ENCODE measurements around the gene GK.
"Not testable (repeated sequence)": the region's sequence is repeated elsewhere in the genome, so short reads cannot be mapped to it uniquely, and the experiment has no call there.

GK gene

DNA sequence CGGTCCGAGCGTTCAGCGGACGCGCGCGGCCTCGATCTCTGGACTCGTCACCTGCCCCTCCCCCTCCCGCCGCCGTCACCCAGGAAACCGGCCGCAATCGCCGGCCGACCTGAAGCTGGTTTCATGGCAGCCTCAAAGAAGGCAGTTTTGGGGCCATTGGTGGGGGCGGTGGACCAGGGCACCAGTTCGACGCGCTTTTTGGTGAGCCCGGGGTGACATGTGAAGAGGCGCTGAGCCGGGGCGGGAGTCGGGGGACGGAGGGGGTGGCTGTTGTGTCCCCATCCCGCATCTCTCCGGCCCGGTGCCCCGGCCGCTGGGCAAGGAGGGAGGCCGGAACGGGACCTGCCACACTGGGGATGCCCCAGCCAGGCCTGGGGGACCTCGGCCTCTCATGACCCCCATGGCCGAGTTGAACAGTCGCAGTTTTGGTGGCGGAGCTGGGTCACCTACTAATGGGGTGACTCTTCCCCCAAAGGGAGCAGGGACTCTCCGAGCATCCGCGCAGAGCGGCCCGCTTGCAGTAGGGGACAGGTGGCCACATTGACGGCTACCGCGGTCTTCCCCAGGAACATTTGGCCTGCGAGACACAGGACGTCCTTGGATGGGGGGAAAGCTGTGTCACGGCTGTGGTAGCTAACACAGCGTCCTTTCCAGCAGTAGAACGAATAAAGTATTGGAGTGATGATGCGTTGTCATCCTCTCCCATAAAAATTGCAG is at the start of gene GK:
Gene GK (plus strand): TSS at position 9 of the 717 bp plus-strand sequence. CDS start 115 bp downstream, at position 124.
- DNase-seq (ENCODE audit: low read depth): no peak

DNA sequence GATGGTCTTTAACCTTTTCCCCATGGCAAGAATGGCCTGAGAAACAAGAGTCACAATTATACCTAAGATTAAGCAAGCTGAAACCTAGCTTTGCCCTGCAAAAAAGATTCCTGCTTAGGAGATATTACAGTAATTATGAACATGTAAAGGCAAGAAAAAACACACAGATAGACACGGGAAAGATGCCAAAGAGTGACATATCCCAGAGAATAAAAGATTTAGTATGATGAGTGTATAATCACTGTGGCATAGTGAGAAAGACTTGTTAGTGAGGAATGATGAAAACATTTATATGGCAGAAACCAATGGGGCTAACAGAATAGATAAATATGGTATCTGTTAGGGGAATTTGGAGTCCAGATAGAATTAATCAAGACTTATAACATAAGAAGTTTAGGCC is 46.1 kb upstream of the GK start:
- DNase-seq (ENCODE audit: low read depth): no peak

DNA sequence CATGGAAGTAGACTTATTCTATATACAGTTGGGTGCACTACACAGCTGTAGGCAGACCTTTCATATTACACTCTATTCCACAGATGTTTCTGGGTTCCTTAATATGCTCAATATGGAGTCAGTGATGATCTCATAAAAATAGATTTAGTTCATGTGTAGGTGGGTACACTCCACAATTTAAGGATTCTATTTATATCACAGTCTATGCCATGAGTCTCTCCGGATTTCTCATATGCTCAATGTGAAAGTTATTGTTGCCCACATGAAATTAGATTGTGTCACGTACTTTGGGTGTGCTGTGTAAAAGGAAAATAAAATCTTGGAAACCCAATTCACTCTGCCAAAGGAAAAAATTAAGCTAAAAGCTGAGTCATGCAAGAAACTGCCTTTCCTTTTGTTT is 43.2 kb upstream of the GK start:
- no peak for DNase-seq (ENCODE audit: low read depth)

DNA sequence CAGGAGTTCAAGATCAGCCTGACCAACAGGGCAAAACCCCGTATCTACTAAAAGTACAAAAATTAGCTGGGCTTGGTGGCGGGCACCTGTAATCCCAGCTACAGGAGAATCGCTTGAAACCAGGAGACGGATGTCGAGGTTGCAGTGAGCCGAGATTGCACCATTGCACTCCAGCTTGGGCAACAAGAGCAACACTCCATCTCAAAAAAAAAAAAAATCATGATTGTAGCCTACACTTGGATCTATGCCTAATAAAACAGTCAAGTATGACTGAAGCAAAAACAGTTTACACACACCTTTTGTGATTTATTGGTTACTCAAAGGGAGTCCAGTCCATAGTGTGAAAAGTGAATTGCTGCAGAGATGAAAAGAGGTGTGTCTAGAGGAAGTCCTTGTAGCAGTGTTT is 41.0 kb upstream of the GK start:
- DNase-seq (ENCODE audit: low read depth): no peak

DNA sequence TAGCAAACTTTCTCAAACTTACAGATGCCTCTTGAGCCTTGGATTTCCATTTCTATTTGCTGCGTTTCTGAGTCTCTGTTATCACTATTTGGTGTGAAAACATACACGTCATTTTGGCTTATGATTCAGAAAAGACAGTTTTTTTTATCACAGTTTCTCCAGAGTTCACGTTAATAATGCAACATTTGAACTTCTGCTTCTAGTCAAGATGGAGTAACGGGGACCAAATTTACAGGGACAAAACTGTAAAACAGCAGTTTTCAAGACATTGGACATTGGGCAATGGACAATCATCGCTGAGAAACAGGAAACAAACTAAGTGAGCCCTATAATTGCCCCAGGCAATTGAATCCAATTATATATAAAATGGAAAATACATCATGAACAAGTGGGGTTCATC is 39.5 kb upstream of the GK start:
- DNase-seq (ENCODE audit: low read depth): no peak

DNA sequence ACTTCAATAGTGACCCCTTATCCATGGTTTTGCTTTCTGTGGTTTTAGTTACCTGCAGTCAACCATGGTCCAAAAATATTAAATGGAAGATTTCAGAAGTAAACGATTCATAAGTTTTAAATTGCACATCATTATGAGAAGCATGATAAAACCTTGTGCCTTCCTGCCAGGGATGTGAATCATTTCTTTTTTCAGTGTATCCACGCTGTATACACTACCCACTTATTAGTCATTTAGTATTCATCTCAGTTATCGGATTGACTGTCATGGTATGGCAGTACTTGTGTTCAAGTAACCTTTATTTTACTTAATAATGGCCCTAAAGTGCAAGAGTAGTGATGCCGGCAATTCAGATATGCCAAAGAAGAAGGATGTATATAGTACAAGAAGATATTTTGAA is 38.0 kb upstream of the GK start:
- no peak for DNase-seq (ENCODE audit: low read depth)

DNA sequence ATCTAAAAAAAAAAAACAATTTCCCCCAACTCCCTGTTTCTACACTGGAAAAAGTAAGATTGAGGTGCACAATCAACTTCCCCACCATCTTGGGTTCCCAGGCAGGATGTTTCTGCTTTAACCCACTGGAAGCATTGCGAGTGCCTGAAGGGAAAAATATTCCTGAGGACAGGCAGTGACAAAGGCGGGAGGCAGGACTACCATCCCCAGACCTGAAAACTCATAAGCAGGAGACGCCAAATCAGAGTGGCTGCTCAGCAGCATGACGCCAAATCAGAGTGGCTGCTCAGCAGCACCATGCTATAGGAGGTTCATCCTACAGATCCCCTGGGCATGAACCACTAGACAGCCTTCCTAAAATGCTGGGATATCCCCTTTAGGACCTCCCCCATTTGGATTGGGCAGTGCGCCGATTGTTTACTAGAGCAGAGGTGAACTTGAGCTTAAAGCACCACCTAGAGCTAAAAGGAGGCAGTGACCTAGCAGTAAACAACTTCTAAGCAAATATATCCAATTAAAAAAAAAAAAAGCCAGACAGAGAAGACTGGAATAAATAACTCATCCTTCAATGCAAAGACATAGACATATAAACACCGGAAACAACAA is 35.0 kb upstream of the GK start:
- no peak for DNase-seq (ENCODE audit: low read depth)

DNA sequence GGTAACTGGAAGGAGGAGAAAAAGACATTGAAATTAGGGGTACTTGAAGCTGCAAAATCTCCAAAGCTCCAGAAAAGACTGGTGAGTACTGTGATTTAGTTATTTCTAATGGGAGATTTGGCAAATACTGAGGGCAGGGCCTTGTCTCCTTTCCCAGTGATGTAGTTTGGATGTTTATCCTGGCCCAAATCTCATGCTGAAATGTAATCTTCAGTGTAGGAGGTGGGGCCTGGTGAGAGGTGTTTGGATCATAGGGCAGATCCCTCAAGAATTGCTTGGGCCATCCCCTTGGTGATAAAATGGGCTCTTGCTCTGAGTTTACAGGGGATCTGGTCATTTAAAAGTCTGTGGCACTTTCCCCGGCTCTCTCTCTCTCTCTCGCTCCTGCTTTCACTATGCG is 33.1 kb upstream of the GK start:
- no peak for DNase-seq (ENCODE audit: low read depth)

DNA sequence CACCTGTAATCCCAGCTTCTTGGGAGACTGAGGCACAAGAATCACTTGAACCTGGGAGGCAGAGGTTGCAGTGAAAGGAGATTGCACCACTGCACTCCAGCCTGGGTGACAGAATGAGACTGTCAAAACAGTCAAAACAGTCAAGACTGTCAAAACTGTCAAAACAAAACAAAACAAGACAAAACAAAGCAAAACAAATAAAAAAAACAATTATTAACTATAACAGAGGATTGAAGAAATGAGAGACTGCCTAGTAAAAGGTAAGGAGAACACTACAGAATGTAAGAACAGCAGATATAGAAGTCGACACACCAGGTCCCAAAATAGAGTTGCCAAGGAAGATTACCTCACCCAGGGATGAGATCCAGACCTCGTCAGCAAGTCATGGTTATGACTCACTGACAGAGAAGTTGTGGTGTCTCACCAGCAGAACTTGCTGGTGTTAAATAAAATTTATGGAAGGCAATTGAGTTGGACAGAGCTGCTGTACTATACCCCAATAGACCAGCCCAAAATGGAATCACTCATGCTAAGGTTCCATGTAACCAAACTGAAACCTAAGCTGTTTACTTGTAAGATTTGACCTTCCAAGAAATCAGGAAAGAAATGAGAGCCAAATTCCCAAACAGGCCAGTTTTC is 32.1 kb upstream of the GK start:
- no peak for DNase-seq (ENCODE audit: low read depth)

DNA sequence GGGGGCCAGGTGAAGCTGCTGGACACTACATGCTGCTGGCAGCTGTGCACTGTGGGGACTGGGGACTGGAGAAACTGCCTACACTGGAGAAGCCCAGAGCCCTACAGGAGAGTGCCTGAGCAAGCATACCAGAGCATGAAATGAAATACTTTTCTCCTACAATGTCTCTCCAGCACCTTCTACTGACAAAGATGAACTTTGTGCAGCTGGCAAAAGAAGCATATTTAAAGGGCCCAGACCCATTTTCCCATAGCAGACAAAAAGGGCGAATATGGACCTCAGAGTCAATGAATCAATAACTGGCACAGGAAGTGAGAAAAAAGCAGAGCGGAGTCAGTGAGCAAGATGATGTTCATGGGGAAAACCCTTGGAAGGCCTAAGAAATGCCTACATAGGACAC is 30.9 kb upstream of the GK start:
- no peak for DNase-seq (ENCODE audit: low read depth)

DNA sequence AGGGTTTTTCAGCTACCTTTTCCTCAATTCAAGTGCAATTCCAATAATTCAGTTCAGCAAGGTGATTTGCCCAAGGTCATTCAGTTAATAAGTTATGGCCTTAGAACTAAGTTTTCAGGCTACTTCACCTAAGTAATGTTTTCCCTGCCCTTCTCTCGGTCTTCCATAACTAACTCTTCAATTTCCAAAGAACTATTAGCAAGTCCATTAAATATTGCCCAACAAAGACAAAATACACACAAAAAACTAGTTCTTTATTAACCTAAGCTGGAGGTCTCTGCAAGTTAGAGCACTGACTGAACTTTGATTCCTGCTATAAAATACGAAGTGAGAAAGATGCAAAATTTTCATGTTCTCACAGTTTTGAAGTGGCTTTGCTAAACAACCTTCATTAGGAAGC is 26.8 kb upstream of the GK start:
- no peak for DNase-seq (ENCODE audit: low read depth)

DNA sequence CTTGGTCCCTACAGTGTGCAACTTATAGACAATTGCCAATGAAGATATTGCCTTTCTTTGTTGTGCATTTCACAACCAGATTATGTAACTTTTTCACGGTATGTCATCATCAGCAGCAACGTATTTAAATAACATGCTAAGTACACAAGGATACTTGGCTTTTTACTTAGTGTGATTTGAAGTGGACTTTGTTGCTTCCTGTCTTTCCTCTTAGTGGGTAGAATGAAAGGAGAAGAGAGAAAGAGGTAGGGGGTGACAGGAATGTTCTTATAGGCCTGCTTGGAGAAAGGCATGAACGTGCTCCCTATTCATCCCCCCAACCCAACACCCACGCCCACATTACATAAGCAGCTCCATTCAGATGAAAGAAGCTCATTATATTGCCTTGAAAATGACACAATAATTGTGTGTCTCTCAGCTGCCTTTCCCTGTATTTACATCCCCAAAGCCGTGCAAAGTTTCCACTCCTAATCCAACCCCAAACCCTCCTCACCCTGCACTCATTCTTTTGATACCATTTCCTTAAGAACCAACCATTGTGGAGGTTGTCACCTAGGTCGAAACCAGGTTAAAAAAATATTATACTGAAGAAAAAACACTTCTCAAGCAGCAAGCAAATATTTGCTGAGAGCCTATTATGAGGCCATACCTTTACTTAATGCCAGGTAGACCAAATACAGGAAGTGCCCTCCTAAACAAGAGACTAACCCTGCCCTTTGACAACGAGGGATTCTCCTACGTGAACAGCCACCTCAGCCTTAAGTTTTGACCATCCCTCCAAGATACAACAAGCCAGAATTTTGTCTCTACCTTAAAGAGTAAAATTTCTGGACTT is 25.2 kb upstream of the GK start:
- no peak for DNase-seq (ENCODE audit: low read depth)

DNA sequence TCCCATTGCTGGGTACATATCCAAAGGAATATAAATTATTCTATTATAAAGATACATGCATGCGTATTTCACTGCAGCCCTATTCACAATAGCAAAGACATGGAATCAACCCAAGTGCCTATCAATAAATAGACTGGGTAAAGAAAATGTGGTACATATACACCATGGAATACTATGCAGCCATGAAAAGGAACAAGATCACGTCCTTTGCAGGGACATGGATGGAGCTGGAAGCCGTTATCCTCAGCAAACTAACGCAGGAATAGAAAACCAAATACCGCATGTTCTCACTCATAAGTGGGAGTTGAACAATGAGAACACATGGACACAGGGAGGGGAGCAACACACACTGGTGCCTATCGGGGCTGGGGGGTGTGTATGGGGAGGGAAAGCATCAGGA is 19.2 kb upstream of the GK start:
- not testable (repeated sequence) for DNase-seq (ENCODE audit: low read depth)

DNA sequence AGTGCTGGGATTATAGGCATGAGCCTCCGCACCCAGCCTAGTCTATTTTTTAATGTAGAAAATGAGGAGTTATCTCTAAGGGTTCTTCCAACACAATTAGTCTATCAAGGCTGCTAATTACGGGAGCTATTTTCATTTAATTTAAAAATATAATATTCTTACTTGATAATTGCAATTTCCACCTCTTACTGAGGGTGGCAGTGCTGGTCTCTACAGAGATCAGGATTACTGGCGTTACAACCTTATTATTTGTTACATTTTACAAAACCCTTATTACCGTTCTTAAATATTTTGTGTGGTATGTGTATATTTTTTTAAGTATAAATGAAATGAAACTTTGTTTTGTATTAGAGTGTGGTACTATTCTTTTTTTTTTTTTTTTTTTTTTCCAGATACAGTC is 17.6 kb upstream of the GK start:
- no peak for DNase-seq (ENCODE audit: low read depth)

DNA sequence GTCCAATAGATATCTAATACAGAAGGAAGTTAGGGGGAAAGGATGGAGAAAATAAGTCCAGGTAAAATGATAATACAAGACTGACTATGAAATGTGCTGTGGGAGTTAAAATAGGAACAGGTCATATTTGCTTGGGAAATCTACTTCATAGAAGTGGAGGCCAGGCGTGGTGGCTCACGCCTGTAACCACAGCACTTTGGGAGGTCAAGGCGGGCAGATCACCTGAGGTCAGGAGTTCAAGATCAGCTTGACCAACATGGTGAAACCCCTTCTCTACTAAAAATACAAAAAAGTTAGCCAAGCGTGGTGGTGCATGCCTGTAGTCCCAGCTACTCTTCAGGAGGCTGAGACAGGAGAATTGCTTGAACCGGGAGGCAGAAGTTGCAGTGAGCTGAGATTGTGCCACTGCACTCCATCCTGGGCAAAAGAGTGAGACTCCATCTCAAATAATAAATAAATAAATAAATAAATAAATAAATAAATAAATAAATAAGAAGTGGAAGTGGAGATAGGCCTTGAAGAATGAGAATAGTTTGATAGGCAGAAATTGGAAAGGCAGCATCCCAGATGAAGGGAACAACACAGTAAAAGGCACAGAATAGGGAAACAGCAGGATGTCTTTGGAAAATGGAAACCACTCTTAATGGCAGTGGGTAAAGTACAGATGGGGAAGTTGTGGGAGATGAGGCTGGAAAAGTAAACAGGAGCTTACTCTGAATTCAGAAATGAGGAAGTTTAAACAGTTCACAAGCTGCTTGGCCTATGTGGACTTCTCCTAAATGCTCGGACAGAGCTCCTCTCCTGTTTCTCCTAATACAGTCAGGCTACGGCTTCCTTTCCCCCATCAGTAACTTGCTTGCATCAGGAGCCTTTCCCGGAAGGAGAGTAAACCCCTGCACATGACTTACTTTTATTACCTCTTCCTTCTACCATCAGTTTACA is 15.1 kb upstream of the GK start:
- no peak for DNase-seq (ENCODE audit: low read depth)

DNA sequence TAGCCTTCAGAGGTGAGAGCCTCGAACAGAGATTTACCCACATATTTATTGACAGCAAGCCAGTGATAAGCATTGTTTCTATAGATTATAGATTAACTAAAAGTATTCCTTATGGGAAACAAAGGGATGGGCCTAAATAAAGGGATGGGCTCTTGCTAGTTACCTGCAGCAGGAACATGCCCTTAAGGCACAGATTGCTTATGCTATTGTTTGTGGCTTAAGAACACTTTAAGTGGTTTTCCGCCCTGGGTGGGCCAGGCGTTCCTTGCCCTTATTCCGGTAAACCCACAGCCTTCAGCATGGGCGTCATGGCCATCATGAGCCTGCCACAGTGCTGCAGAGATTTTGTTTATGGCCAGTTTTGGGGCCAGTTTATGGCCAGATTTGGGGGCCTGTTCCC is 13.5 kb upstream of the GK start:
- DNase-seq (ENCODE audit: low read depth): not testable (repeated sequence)

DNA sequence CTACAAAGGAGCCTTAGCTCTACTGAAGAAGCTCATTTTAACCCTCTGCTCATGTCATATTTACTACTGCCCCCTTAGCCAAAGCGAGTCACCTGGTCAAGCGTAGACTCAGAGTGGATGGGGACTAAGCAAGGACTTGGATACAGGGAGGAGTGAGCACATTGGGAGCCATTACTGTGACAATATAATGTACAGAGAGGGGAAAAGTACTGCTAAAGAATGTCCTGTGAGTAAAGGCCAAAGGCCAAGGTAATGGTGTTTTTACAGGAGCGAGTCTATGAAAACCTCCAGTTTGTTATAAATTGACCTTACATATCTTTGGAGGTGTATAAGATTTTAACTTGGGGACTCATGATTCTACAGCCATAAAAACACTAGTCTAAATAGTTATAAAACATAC is 10.6 kb upstream of the GK start:
- no peak for DNase-seq (ENCODE audit: low read depth)

DNA sequence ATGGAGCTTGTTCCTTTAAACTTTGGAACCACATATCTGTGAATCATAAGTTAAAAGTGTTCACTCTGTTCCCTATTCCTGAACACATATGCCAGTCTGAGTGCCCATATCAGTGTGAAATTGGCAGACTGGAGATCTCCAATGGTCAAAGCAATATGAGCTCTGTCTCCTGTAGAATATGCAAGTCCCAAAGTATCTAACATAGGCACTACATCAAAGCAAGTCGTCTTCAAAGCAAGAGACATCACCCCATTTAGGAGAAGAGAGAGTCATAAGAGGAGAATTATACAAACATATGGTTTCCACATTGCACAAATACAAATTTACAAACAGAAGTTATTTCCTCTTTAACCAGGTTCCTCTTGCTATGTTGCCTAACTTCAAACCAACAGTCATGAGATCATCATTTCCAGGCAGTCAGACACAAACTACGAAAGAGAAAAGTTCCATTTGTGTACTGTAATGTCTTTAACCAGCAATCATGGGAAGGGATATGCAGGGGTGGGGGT is 9.9 kb upstream of the GK start:
- DNase-seq (ENCODE audit: low read depth): no peak

DNA sequence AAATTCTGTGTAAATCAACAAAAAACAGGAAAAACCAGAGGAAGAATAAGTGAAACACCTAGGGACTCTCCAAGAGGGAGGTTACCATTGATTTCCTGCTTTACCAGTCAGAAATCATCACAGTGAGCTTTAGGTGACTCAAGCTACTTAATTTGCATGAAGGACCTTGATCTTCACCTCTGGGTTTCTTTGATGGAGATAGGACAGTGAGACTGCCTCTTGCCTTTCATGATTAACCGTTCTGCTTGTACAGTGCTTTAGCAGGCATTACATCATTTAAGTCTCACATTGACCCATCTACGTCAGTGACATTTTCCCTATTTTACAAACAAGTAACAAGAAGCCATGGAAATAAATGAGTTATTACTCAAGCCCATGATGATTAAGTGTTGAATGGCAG is 3.4 kb upstream of the GK start:
- no peak for DNase-seq (ENCODE audit: low read depth)

DNA sequence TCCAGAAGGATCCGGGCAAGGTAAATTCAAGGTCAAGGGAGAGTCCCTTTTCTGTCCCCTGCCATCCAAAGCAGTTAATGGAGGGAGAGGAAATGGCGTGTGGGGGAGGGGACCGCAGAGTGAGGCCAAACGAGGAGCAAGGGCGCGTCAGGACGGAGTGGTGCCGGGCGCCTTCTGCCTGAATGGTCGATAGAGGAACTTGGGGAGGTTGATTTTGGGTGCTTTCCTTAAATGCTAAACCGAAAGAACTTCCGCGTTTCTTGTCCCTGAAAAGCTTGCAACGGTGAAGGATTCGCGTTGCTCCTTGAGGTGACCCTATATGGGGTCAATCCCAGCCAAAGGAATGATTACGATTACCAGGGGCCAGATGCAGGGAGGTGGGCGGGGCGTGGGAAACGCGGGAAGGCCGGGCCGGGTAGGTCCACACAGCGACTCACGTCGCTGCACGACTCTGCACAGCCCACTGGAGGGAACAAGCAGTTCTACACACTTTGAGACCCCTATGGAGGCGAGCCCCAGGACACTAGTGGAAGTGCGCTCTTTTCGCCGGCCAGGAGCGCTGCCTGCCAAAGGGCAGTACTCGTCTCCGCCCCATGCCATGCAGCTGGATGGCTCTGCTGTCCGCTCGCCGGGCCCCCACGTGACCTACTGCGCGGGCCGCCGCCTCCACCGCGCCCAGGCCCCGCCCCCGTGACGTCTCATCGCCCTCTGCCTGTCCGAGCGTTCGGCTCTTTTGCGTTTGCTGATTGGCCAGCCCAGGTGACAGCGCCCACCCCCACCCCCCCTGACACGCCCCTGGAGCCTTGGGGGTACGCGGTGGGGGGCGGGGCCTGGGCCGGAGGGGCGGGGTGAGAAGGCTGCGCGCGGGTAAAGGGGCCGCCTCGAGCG is 452 bp upstream of the GK start:
- DNase-seq (ENCODE audit: low read depth): peak; percentile 76

All from stimulated activated CD8-positive, alpha-beta memory T cell treated with anti-CD3 and anti-CD28 coated beads, Interleukin-12 subunit alpha, Interleukin-12 subunit beta, amount 100 ng/mL, for 1 hour (primary cell).